ENCODE results near the gene SPATA2L.
"Not testable (repeated sequence)": the region's sequence is repeated elsewhere in the genome, so short reads cannot be mapped to it uniquely, and the experiment has no call there.

The SPATA2L gene

GRCh38 chr16:89706518-89707260, 5.2 kb upstream of the SPATA2L start:
- no peak for DNase-seq

- DNase-seq: no peak
These were observed 3.5 kb upstream of the SPATA2L start for GRCh38 chr16:89705006-89705405.

GRCh38 chr16:89704281-89704680, 2.8 kb upstream of the SPATA2L start:
- DNase-seq: no peak

- no peak for DNase-seq
These were observed 668 bp downstream of the SPATA2L start for GRCh38 chr16:89700649-89701424.

DNA sequence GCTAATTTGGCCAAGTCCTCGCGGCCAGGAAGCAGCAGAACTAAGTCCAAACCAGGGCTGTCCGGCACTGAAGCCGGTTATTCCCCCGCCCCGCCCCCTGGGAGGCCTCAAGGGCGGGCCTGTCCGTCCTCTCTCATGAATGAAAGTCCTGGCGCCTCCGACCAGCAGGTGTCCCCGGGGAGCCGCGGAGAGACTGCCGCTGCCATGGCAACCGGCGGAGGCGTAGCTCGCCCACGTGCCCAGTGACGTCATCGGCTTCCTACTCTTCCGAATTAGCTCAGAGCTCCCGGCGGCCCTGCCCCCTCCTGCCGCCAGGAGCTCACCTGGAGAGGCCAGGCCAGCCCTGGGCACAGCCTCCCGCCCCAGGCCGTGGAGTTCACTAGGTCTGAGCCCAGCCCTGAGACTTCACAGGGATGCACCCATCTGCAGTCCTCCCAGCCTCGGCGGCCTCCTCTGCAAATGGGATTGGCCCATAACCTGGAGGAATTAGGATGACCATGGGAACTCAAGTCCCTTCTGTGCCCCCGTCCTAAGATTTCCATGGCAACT, 1.3 kb downstream of the SPATA2L start:
- peak; percentile 81 for DNase-seq

DNA sequence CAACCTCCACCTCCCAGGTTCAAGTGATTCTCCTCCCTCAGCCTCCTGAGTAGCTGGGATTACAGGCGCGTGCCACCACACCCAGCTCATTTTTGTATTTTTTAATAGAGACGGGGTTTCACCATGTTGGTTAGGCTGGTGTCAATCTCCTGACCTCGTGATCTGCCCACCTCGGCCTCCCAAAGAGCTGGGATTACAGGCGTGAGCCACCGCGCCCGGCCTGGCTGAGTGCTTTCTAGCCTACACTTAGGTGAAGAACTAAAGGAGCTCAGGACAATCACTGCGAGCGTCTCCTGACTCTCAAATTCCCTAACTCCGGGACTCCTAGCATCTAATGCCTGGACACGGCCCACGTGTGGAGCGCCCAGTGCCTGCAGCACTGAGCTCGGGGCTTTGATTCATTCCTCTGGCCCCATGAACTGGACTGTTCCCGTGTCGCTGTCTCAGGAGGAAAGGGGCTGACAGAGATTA, 1.8 kb downstream of the SPATA2L start:
- DNase-seq: not testable (repeated sequence)

DNA sequence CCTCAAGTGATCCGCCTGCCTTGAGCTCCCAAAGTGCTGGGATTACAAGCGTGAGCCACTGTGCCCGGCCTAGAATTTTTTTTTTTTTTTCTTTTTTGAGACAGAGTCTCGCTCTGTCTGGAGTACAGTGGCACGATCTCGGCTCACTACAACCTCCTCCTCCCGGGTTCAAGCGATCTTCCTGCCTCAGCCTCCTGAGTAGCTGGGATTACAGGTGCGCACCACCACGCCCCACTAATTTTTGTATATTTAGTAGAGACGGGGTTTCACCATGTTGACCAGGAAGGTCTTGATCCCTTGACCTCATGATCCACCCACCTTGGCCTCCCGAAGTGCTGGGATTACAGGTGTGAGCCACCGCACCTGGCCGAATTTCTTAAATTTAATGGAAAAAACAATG, 2.8 kb downstream of the SPATA2L start:
- DNase-seq: not testable (repeated sequence)

DNA sequence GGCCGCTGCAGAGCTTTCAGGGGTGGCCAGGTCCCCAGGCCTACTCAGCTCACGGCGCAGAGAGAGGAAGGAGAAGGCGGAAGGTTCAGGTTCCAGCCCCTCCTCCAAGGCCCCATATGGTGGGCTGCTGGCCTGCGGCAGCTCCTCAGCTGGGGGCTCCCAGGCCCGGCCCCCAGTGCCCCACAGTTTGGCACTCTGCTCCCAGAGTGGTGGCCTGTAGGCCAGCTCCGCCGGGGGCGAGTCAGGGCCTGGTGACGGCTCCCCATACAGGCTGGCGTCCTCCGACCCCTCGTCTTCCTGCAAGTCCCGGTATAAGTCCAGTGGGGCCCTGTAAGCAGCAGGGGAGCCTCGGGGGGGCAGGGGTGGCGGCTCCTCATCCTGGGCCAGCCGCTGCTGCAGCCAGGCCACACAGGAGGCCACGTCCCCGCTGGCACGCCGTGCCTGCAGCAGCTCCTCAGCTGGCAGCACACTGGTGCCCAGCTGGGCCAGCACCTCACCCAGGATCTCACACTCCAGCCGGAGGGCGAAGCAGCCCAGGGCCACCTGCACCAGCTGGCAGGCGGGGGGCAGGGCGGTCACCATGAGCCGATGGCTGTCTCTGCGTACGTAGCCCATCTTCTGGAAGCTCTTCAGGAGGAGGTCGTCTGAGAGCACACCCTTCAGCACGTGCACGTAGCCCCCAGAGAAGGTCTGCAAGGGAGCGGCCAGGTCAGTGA, 3.7 kb downstream of the SPATA2L start:
- peak; percentile 21 for DNase-seq

DNA sequence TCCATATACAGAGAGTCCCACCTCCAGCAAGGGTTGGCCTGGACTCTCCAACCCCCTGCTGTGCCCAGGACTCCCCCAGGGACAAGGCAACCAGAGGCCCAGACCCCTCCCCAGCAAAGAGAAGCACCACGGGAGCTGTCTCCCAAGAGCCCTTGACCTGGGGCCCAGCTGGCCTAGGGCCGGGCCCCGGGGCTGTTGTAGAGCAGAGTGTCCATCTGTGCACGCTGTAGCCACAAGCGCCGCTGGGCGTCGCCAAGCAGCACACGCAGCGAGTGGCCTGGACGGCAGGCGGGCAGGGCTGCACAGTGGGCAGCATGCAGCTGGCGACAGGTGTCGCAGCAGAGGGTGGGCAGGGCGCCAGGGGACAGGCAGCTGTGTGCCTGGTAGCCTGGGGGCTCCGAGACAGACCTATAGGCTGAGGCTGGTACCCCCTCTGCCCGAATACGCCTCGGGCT, 4.3 kb downstream of the SPATA2L start:
- DNase-seq: peak; percentile 24

DNA sequence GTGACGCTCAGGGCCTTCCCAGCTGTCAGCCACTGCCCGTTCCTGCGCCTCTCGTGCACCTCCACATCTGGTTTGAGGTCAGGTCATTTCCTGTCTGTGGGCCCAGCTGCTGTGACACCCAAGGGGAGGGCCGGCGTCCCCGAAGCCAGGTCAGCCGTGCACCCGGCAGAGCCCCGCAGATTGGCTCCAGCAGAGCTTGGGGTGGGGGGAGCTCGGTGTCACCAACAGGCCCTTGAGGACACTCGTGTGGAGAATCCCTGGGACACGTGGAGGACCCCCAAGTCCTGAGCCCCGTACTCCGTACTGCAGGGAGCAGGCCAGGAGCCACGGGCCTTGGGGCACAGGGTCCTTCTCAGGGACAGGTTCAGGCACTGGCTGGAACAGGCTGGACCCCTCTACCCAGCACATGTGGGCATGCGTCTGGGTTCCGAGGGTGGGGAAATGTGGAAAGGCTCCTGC, 4.8 kb downstream of the SPATA2L start:
- DNase-seq: no peak

GRCh38 chr16:89695875-89696669, 5.4 kb downstream of the SPATA2L start:
- DNase-seq: no peak

- no peak for DNase-seq
These were observed 6.2 kb downstream of the SPATA2L start for GRCh38 chr16:89695086-89695874.

GRCh38 chr16:89694784-89695085, 6.8 kb downstream of the SPATA2L start:
- DNase-seq: not testable (repeated sequence)

DNA sequence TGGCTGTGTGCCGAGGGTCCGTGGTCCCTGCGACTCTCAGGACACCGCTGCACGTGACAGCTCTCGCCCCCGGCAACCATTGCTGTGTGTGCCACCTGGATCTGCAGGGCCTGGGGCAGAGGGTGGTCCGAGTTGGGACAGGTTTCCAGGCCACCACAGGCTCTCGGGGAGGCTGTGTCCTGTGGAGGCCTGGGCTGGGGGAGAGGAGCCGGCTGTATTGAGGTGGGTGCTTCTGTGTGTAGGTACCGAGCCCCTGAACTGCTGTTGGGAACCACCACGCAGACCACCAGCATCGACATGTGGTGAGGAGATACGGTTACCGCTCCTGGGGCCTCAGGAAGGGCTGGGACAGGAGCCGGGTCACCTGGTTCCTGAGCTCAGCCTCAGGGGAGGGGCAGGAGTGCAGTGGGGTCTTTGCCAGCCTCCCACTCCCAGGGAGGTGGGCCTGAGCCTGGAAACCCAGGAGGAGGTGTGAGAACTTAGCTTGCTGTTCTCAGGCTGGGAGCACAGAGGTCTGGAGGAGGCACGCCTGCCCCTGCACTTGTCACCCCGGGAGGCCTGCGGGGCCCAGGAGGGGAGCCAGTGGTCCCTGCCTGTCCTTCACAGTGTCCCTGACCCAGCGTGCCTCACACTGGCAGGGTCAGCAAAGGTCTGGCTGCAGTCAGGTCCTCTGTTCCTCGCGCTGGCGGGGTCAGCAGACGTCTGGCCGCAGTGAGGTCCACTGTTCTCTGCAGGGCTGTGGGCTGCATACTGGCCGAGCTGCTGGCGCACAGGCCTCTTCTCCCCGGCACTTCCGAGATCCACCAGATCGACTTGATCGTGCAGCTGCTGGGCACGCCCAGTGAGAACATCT, 7.3 kb downstream of the SPATA2L start:
- DNase-seq: no peak

- DNase-seq: no peak
These were observed 8.2 kb downstream of the SPATA2L start for GRCh38 chr16:89693289-89693731.

DNA sequence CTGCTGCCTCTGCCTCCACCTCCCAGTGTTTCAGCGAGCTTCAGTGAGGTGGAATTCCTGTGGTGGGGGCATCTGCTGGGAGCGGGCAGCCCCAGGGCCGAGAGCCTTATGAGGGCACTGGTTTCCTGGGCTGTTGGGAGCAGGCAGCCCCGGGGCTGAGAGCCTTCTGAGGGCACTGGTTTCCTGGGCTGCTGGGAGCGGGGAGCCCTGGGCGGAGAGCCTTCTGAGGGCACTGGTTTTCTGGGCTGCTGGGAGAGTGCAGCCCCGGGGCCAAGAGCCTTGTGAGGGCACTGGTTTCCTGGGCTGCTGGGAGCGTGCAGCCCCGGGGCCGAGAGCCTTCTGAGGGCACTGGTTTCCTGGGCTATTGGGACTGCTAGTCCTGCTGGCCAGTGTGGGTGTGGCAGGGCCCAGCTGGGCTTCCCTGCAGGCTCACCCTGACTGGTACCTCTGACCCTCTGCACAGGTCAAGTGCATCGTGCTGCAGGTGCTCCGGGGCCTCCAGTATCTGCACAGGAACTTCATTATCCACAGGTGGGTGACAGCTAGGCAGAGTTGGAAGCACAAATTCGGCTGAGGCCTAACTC, 9.4 kb downstream of the SPATA2L start:
- no peak for DNase-seq

- no peak for DNase-seq
These were observed 10.1 kb downstream of the SPATA2L start for GRCh38 chr16:89691231-89691985.

DNA sequence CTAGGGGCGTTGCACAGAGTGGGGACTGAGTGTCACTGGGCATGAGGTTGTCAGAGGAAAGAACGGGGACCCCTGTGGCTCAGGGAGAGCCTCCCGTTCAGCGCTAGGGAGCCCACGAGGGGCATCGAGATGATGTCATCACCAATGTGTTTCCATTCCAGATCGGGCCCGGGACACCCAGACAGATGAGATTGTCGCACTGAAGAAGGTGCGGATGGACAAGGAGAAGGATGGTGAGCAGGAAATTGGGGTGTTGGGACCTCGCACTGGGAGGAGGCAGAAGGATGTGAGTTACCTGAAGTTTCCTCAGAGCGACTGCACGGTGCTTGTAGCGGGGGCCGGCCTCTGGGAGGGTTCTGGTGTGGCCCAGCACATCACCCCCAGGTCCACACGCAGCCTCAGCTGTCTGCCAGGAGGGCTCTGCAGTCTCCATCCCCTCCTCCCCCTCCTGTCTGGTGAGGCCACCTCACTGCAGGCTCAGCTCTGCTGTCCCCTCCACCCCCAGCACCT, 11.1 kb downstream of the SPATA2L start:
- DNase-seq: no peak

GRCh38 chr16:89689621-89690020, 11.9 kb downstream of the SPATA2L start:
- DNase-seq: not testable (repeated sequence)
